ENCODE measurements around the gene GPN2. TPM values are rescaled to one million over a fixed set of nuclear protein-coding genes. Genes with fewer than 3 reads are reported as not detected.

GPN2 gene
- total RNA-seq, 1 experiment from 2014 or later = 32.0 TPM

GRCh38 chr1:26833432-26834405 lies 56.4 kb downstream of the GPN2 start:
- Histone ChIP-seq H3K4me1 (no peaks in the 10 kb centered on the region), H3K27me3 (replicated peaks; ENCODE audit: control insufficient read depth, insufficient read depth, low read length) (no peaks in the 10 kb centered on the region), H3K9me3 (no peaks in the 10 kb centered on the region), H3K4me3 (ENCODE audit: low read depth, low read length) (no peak overlapping the region), H3K36me3 (ENCODE audit: control insufficient read depth, insufficient read depth, low read length) (no peaks in the 10 kb centered on the region; the same call in 1 of the 2 replicates)
- CTCF ChIA-PET = no interaction called here
- H3K36me3 Mint-ChIP-seq (ENCODE audit: insufficient read depth, unreplicated experiment) = peaks cover 7% of the 10 kb centered on the region
- no TSS peak for BruUV-seq (replicated peaks)
- no peak overlapping the region for H3K4me3 Mint-ChIP-seq (ENCODE audit: unreplicated experiment)
- no peaks in the 10 kb centered on the region for H3K27me3 Mint-ChIP-seq (ENCODE audit: insufficient read depth, unreplicated experiment)
- TF ChIP-seq, protein P1, sequence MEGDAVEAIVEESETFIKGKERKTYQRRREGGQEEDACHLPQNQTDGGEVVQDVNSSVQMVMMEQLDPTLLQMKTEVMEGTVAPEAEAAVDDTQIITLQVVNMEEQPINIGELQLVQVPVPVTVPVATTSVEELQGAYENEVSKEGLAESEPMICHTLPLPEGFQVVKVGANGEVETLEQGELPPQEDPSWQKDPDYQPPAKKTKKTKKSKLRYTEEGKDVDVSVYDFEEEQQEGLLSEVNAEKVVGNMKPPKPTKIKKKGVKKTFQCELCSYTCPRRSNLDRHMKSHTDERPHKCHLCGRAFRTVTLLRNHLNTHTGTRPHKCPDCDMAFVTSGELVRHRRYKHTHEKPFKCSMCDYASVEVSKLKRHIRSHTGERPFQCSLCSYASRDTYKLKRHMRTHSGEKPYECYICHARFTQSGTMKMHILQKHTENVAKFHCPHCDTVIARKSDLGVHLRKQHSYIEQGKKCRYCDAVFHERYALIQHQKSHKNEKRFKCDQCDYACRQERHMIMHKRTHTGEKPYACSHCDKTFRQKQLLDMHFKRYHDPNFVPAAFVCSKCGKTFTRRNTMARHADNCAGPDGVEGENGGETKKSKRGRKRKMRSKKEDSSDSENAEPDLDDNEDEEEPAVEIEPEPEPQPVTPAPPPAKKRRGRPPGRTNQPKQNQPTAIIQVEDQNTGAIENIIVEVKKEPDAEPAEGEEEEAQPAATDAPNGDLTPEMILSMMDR (IDR thresholded peaks at IDR 0.05; ENCODE audit: insufficient read depth in 1 of 2, low read depth in 1 of 2, low read length in 1 of 2, severe bottlenecking in 1 of 2, unreplicated experiment in 1 of 2) = no peak
- intact Hi-C loops (cut with micrococcal nuclease; ENCODE audit: unreplicated experiment) = no loop called here
- H3K27ac Mint-ChIP-seq (ENCODE audit: unreplicated experiment) = no peak overlapping the region
- no peaks in the 10 kb centered on the region for H3K4me1 Mint-ChIP-seq (ENCODE audit: low read depth, unreplicated experiment)
- no peak for DNase-seq
- H3K9me3 Mint-ChIP-seq (ENCODE audit: unreplicated experiment) = no peaks in the 10 kb centered on the region
- POLR2A ChIA-PET = no interaction called here

DNA sequence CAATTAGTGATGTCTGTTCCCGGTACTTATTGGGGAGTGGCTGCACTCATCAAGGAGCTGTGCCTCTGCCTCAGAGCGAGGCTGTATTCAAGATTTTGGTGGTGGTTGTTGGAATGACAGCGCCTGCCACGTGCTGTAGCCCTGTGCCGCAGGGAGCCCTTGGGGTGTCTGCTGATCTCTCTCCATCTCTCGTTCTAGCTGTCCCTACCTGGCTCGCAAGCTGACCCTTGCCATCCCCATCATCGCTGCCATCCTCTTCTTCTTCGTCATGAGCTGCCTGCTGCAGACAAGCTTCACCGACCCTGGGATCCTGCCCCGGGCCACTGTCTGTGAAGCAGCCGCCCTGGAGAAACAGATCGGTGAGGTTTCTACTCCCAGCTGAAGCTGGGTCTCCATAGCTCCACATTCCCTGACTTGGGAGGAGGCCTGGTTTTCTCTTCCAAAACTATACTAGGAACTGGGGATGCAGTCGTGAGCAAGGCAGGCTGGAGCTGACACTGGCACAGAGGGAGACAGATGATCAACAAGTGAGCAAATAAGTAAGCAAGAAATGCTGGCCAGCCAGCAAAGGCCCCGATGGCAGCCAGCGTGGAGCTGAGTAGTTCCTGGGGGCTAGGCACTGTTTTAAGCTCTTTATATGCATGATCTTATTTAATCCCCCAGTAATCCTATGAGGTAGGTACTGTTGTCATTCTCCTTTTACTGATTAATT lies 57.7 kb downstream of the GPN2 start:
- CTCF ChIA-PET = no interaction called here
- no peaks in the 10 kb centered on the region; the same call in 1 of the 2 replicates for H3K36me3 ChIP-seq (ENCODE audit: control insufficient read depth, insufficient read depth, low read length)
- no peak overlapping the region for H3K27ac Mint-ChIP-seq (ENCODE audit: unreplicated experiment)

More for the DNA sequence above, 57.7 kb downstream of the GPN2 start:
- peaks cover 8% of the 10 kb centered on the region for H3K4me1 Mint-ChIP-seq (ENCODE audit: low read depth, unreplicated experiment)
- Histone ChIP-seq H3K9me3 (no peaks in the 10 kb centered on the region), H3K4me3 (ENCODE audit: low read depth, low read length) (no peak overlapping the region), H3K4me1 (no peaks in the 10 kb centered on the region), H3K27me3 (replicated peaks; ENCODE audit: control insufficient read depth, insufficient read depth, low read length) (no peaks in the 10 kb centered on the region)
- BruUV-seq (replicated peaks) = no TSS peak
- no peak for DNase-seq
- H3K36me3 Mint-ChIP-seq (ENCODE audit: insufficient read depth, unreplicated experiment) = peaks cover 2% of the 10 kb centered on the region
- H3K4me3 Mint-ChIP-seq (ENCODE audit: unreplicated experiment) = no peak overlapping the region
- no peaks in the 10 kb centered on the region for H3K27me3 Mint-ChIP-seq (ENCODE audit: insufficient read depth, unreplicated experiment)
- H3K9me3 Mint-ChIP-seq (ENCODE audit: unreplicated experiment) = no peaks in the 10 kb centered on the region
- POLR2A ChIA-PET = no interaction called here
- intact Hi-C loops (cut with micrococcal nuclease; ENCODE audit: unreplicated experiment) = no loop called here
- TF ChIP-seq, protein P1 (IDR thresholded peaks at IDR 0.05; ENCODE audit: insufficient read depth in 1 of 2, low read depth in 1 of 2, low read length in 1 of 2, severe bottlenecking in 1 of 2, unreplicated experiment in 1 of 2) = no peak
